DMS53 (cell line): Measurements from ENCODE around the gene PODNL1.

Experiments
- DNase-seq: peaks from one replicate; lab custom pipeline; 2025; lab: John Stamatoyannopoulos, UW

Gene PODNL1

DNA sequence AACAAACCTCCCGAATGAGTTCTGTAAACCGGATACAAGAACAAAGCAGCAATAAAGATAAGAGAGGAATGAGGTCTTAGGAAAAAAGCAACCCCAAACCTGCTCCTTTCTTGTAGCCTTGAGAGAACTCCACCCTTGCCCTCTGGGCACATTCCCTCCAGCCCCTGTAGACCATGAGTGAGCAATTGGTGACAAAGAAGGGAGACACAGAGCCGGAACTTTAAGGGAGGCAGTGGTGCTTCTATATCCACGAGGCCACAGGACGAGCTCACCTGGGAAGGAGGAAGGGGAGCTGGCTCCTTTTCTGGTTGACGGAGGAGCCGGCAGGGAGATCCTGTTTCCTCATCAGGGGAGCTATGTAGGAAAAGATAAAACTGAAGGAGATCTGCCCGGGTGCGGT lies 45.3 kb downstream of the PODNL1 start:
- no peak for DNase-seq

DNA sequence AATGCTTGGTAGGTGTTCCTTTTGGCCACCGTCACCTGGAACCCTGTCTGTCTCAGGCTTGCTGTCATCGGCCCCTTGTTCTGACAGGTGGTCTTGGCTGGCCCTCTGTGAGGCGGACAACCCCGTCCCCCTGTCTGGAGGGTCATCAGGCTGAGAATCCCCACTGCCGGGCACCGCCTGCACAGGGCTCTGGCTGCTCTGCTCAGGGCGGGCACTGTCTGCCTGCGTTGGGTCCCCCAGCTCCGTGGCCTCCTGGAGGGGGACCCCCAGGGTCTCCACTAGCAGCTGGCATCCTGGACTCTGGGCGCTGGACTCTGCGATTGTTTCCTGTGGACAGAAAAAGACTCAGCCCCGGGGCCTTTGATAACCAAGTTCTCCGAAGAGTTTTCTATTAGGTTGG lies 48.1 kb downstream of the PODNL1 start:
- no peak for DNase-seq

DNA sequence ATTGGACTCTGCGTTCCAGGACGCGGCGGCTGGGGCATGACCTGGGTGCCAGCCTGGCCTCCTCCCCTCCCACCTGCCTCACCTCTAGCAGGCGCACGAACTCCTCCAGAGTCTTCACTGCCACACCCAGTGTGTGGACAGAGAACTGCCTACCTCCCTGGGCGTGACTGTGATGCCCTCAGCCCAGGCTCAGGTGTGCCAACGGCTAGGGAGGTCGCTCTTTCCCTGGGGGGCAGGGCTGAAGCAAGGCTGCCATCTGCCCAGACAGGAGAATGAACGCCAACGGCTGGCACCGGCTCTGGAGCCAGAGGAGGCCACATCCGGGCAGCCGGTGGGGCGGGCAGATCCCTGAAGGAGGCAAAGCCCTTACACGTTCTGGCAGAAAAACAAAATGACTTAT lies 49.9 kb downstream of the PODNL1 start:
- no peak for DNase-seq

DNA sequence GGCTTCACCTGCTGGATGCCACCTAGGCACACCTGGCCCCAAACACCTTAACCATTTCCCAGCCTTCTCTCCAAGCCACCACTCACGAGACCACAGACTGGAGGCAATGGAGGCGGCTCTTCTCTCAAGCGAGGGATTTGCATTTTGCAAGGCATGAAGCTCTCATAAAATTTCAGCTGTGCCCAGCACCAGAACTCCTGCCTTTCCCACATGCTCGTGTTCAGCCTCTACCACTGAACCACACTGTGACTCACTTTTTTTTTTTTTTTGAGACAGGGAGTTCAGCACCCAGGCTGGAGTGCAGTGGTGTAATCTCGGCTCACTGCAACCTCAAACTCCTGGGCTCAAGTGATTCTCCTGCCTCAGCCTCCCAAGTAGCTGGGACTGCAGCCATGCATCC lies 50.7 kb downstream of the PODNL1 start:
- no peak for DNase-seq

DNA sequence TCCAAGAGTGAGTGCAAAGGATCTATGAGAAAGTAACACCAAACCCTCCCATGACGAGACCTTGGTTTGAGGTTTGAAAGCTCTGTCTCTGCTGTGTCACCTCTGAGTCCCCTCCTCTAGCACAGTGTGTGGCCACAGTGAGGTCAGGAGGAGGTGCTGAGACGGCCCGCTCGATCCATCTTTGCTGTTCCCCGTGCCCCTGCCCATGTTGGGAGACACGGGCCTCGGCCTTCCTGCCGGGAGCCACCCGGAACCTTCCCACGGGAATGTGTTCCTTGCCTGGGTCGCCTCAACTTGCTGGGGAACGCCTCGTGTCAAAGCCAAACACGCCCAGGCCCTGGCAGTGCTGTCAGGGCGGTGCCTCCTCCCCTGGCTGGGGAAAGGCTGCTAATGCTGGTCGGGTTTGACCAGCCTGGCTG lies 51.2 kb downstream of the PODNL1 start:
- DNase-seq, result no peak

- no peak for DNase-seq
Measured at GRCh38 chr19:13885826-13886365, 52.3 kb downstream of the PODNL1 start.

DNA sequence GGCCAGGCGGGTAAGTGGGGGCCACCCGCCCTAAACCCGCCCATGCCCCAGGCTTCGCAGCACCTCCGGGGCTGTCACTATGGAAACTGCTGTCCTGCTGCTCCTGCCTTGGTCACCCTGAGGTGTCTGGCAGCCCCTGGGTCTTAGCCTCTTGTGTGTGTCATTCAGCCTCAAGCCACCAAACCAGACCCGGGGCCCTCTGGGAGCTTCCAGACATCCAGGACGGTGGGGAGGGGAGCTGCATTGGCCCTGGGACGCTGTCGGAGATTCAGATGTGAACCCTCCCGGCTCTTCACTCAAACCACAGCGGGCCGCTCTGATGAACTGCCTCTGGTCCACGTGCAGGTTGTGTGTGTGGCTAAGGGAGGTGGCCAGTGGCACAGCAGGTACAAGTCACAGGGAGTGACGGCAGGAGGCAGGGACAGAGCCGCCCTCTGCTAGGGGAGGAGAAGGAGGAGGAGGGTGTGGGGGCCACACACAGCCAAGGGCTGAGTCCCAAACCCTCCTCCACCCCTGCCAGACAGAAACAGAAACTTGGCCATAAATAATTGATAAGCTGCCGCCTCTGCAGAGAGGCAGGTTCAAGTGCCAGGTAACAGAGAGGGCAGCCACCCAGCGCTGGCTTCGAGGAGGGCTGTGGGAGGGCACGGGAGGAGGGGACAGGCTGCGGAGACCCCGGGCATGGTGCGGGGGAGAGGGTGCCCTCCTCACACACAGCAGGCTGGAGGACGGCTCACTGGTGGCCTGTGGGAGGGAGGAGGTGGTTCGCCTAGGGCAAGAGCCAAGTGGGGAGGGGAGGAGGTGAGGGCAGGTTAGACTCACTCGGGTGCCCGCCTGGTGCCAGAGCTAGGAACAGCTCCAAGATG lies 53.3 kb downstream of the PODNL1 start:
- DNase-seq, result peak; percentile 47

GRCh38 chr19:13883516-13884064 lies 54.6 kb downstream of the PODNL1 start:
- DNase-seq, result no peak

GRCh38 chr19:13882836-13883235 lies 55.4 kb downstream of the PODNL1 start:
- DNase-seq, result no peak

GRCh38 chr19:13882419-13882795 lies 55.8 kb downstream of the PODNL1 start:
- DNase-seq, result no peak

- peak; percentile 20 for DNase-seq
Measured at GRCh38 chr19:13881692-13882418, 56.4 kb downstream of the PODNL1 start.

GRCh38 chr19:13881251-13881691 lies 56.9 kb downstream of the PODNL1 start:
- DNase-seq, result no peak
